ENCODE results near the gene WNK1.

DNA sequence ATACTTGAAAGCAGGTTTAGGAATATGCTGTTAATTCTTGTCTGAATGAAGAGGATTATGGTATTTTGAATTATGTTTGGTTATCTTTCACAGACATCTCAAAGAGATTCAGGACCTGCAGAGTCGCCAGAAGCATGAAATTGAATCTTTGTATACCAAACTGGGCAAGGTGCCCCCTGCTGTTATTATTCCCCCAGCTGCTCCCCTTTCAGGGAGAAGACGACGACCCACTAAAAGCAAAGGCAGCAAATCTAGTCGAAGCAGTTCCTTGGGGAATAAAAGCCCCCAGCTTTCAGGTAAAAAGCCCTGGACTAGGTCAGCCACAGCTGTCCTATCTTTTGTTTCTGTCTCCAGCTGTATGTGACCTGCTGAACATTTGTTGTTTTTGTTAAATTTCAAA is 145.0 kb downstream of the WNK1 start:
- TF ChIP-seq POLR2AphosphoS5 (IDR thresholded peaks at IDR 0.05; ENCODE audit: low read depth, low read length) = no peak
- no peak for TF ChIP-seq POLR2A (IDR thresholded peaks at IDR 0.05; ENCODE audit: low read depth, low read length)
- no peak for TF ChIP-seq TAF1 (IDR thresholded peaks at IDR 0.05; ENCODE audit: borderline replicate concordance, low read depth, low read length)
